Measurements from ENCODE around the gene SAP30BP. TPM values are rescaled to one million over a fixed set of nuclear protein-coding genes. Genes with fewer than 3 reads are reported as not detected.

SAP30BP gene
- total and polyA plus RNA-seq, 10 of the 15 experiments (the other 5 are each of a cell fraction or from before 2014, with no cell fraction given) = 57.9 to 166 (median 94.5) TPM

GRCh38 chr17:75652934-75653549 is 14.1 kb upstream of the SAP30BP start:
- 67% methylated on average over 6 of the region's 6 CpGs for WGBS (ENCODE audit: insufficient coverage, insufficient replicate concordance, low lambda C conversion rate, missing lambda C conversion rate)
- POLR2A ChIA-PET = interaction anchor here (2.8 kb wide), 1 partner anchor 19 kb away, joined by 8 read pairs; the partner anchor contains the start of gene SMIM5

More at GRCh38 chr17:75652934-75653549, 14.1 kb upstream of the SAP30BP start:
- no peak overlapping the region for H3K4me3 ChIP-seq
- BruUV-seq (replicated peaks) = no TSS peak
- 0 out of 2 replicates have a peak overlapping the region, but pooled peaks have one; percentile 18 for H3K27ac ChIP-seq (ENCODE audit: control insufficient read depth, insufficient read depth)
- DNase-seq (ENCODE audit: low read depth, low spot score) (no peak), ATAC-seq (peak; percentile 93), FAIRE-seq (peak; percentile 71)
- no peaks in the 10 kb centered on the region for H3K79me2 ChIP-seq (ENCODE audit: control insufficient read depth, insufficient read depth, low read length)
- H2AFZ ChIP-seq (ENCODE audit: control insufficient read depth, low read depth, low read length) = no peak overlapping the region; the same call in 1 of the 2 replicates
- H3K36me3 ChIP-seq (ENCODE audit: control insufficient read depth in 2 of 2, insufficient read depth in 2 of 2, low read length in 1 of 2) = peaks cover 3 to 7% of the 10 kb centered on the region in 2 experiments; a peak in 3 of 4 replicates
- H4K20me1 ChIP-seq (ENCODE audit: control insufficient read depth, insufficient read depth) = no peaks in the 10 kb centered on the region
- in situ Hi-C loops (cut with MboI) = no loop called here
- H3K27me3 ChIP-seq (replicated peaks in 1 of 2; ENCODE audit: control insufficient read depth in 2 of 2, insufficient read depth in 2 of 2, low read length in 1 of 2) = no peaks in the 10 kb centered on the region
- TF ChIP-seq TCF12 (IDR thresholded peaks at IDR 0.05; ENCODE audit: low read depth, low read length) (peak; percentile 24; the same call in 1 of the 2 replicates), RUNX3 (IDR thresholded peaks at IDR 0.05; ENCODE audit: low read length) (no peak), PAX8 (IDR thresholded peaks at IDR 0.05) (no peak), SMC3 (IDR thresholded peaks at IDR 0.05; ENCODE audit: borderline replicate concordance, low read length) (peak; percentile 27; the same call in 1 of the 2 replicates), RAD21 (IDR thresholded peaks at IDR 0.05; ENCODE audit: insufficient read depth, low read depth, low read length) (peak; percentile 49), SIN3A (IDR thresholded peaks at IDR 0.05; ENCODE audit: low read depth, low read length) (no peak), CTCF (IDR thresholded peaks at IDR 0.05 in 2 of 3, conservative IDR thresholded peaks at IDR 0.05 in 1 of 3; ENCODE audit: control insufficient read depth in 2 of 3, extremely low read depth in 1 of 3, insufficient read depth in 1 of 3, low read depth in 3 of 3, low read length in 3 of 3) (peak; percentile 71 to 95 (median 87))
- TF ChIP-seq, protein P1, sequence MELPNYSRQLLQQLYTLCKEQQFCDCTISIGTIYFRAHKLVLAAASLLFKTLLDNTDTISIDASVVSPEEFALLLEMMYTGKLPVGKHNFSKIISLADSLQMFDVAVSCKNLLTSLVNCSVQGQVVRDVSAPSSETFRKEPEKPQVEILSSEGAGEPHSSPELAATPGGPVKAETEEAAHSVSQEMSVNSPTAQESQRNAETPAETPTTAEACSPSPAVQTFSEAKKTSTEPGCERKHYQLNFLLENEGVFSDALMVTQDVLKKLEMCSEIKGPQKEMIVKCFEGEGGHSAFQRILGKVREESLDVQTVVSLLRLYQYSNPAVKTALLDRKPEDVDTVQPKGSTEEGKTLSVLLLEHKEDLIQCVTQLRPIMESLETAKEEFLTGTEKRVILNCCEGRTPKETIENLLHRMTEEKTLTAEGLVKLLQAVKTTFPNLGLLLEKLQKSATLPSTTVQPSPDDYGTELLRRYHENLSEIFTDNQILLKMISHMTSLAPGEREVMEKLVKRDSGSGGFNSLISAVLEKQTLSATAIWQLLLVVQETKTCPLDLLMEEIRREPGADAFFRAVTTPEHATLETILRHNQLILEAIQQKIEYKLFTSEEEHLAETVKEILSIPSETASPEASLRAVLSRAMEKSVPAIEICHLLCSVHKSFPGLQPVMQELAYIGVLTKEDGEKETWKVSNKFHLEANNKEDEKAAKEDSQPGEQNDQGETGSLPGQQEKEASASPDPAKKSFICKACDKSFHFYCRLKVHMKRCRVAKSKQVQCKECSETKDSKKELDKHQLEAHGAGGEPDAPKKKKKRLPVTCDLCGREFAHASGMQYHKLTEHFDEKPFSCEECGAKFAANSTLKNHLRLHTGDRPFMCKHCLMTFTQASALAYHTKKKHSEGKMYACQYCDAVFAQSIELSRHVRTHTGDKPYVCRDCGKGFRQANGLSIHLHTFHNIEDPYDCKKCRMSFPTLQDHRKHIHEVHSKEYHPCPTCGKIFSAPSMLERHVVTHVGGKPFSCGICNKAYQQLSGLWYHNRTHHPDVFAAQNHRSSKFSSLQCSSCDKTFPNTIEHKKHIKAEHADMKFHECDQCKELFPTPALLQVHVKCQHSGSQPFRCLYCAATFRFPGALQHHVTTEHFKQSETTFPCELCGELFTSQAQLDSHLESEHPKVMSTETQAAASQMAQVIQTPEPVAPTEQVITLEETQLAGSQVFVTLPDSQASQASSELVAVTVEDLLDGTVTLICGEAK (IDR thresholded peaks at IDR 0.05; ENCODE audit: borderline replicate concordance) = no peak
- H3K4me1 ChIP-seq (ENCODE audit: control insufficient read depth, insufficient read depth, low read length) = peaks cover 5% of the 10 kb centered on the region; the same call in 1 of the 2 replicates
- no peak overlapping the region for H3K9ac ChIP-seq (ENCODE audit: control insufficient read depth, insufficient read depth, low read length)
- H3K4me2 ChIP-seq (ENCODE audit: control insufficient read depth, insufficient read depth) = no peak overlapping the region
- CTCF ChIA-PET = interaction anchor here (1.0 to 19.5 kb wide), 13 partner anchors 8 to 224 kb away, joined by 3 to 349 read pairs (median 4); partner anchors contain the start of genes RECQL5, SAP30BP and SMIM5
- RAD21 ChIA-PET (ENCODE audit: unreplicated experiment) = interaction anchor here (1.0 to 2.9 kb wide), 5 partner anchors 20 to 95 kb away, joined by 3 to 19 read pairs (median 3); partner anchors contain the start of gene SMIM5
- intact Hi-C loops (cut with micrococcal nuclease; ENCODE audit: unreplicated experiment) = no loop called here
- SMC1A ChIA-PET (ENCODE audit: uncharacterized antibody, unreplicated experiment) = interaction anchor here (0.6 to 4.7 kb wide), 5 partner anchors 19 to 656 kb away, joined by 3 to 32 read pairs (median 4); partner anchors contain the start of gene SMIM5
- no peaks in the 10 kb centered on the region for H3K9me3 ChIP-seq (replicated peaks; ENCODE audit: control insufficient read depth, insufficient read depth, low read length)
